OCI-LY7 (cell line): Measurements from ENCODE around the gene ZDHHC17. TPM values are rescaled to one million over a fixed set of nuclear protein-coding genes. Genes with fewer than 3 reads are reported as not detected.

ENCODE experiments used
- BruUV-seq: library from RNA; stranded (reverse); fragments of 400-500 nt; replicated peaks from 2 replicates; lab custom pipeline; 2021; lab: Mats Ljungman, UMichigan
- CTCF ChIA-PET: fragments of 300-600 bp; sonication (Branson Sonifier 250); formaldehyde crosslinking; loops from one replicate; lab custom pipeline; 2022; ENCODE audit warnings: antibody characterized with exemption; ENCODE audit not compliant: unreplicated experiment; lab: Charles Lee
- POLR2A ChIA-PET: fragments of 300-600 bp; sonication (Branson Sonifier 250); formaldehyde crosslinking; loops from one replicate; lab custom pipeline; 2022; ENCODE audit warnings: antibody characterized with exemption; lab: Charles Lee
- DNase-seq: peaks from one replicate; pipeline ENCODE4 v3.0.0-alpha.2; 2015; ENCODE audit warnings: low spot score
- H2AFZ ChIP-seq: fragments of 200-600 bp; sonication (generic), shearing (Covaris generic); 2 replicates; pipeline ENCODE4 v1.6.1; 2014; ENCODE audit warnings: mild to moderate bottlenecking, antibody characterized with exemption, low read length, moderate library complexity
- H3K27ac ChIP-seq: fragments of 200-600 bp; sonication (generic); 2 replicates; pipeline ENCODE4 v1.5.1; 2014; ENCODE audit warnings: mixed run types, low read depth, mild to moderate bottlenecking, moderate library complexity, low read length, inconsistent platforms; ENCODE audit not compliant: poor library complexity, severe bottlenecking
- H3K36me3 ChIP-seq: fragments of 200-600 bp; sonication (generic); 2 replicates; pipeline ENCODE4 v1.6.1; 2014; ENCODE audit warnings: mild to moderate bottlenecking, antibody characterized with exemption, low read length, moderate library complexity, mixed read lengths; ENCODE audit not compliant: insufficient read depth
- H3K4me1 ChIP-seq: fragments of 200-600 bp; sonication (generic); 2 replicates; pipeline ENCODE4 v1.5.1; 2014; ENCODE audit warnings: mild to moderate bottlenecking, low read length; ENCODE audit not compliant: insufficient read depth, poor library complexity, severe bottlenecking
- H3K4me2 ChIP-seq: fragments of 200-600 bp; sonication (generic); 2 replicates; pipeline ENCODE4 v1.6.1; 2014; ENCODE audit warnings: mild to moderate bottlenecking, low read length
- H3K4me3 ChIP-seq: fragments of 200-600 bp; sonication (generic); 2 replicates; pipeline ENCODE4 v1.5.1; 2014; ENCODE audit warnings: mild to moderate bottlenecking, low read depth, low read length; ENCODE audit not compliant: poor library complexity, severe bottlenecking
- H3K79me2 ChIP-seq: fragments of 200-600 bp; sonication (generic); 2 replicates; pipeline ENCODE4 v1.6.1; 2016; ENCODE audit warnings: low read depth, mild to moderate bottlenecking, low read length, moderate library complexity, mixed read lengths; ENCODE audit not compliant: insufficient read depth
- H3K9me2 ChIP-seq: fragments of 200-600 bp; sonication (generic); 2 replicates; pipeline ENCODE4 v1.6.1; 2016; ENCODE audit warnings: mild to moderate bottlenecking, low read length, mixed read lengths; ENCODE audit not compliant: insufficient read depth
- H3K9me3 ChIP-seq: fragments of 200-600 bp; sonication (generic); 2 replicates; pipeline ENCODE4 v1.6.1; 2014; ENCODE audit warnings: mild to moderate bottlenecking, mixed run types, low read length, mixed read lengths
- H4K20me1 ChIP-seq: fragments of 200-600 bp; sonication (generic); 2 replicates; pipeline ENCODE4 v1.6.1; 2014; ENCODE audit warnings: mild to moderate bottlenecking, antibody characterized with exemption, low read length, moderate library complexity, mixed read lengths; ENCODE audit not compliant: insufficient read depth
- CTCF ChIP-seq: fragments of 200-600 bp; sonication (generic); conservative IDR thresholded peaks from 2 replicates; pipeline ENCODE4 v1.5.1; 2014; ENCODE audit warnings: mild to moderate bottlenecking, antibody characterized with exemption, low read length, moderate library complexity, mixed read lengths
- EZH2phosphoT487 ChIP-seq: fragments of 200-600 bp; sonication (generic); IDR thresholded peaks from 2 replicates; pipeline ENCODE4 v1.6.1; 2018; ENCODE audit warnings: low read depth, borderline replicate concordance, mild to moderate bottlenecking, mixed run types, antibody characterized with exemption, low read length, moderate library complexity, mixed read lengths
- intact Hi-C: fragments of 100-400 bp; cut with micrococcal nuclease; formaldehyde crosslinking; loops from one replicate; pipeline ENCODE4 v1.10.0; 2022; ENCODE audit not compliant: unreplicated experiment
- total RNA-seq, 2 experiments: library from RNA; depleted of rRNA in 1 of 2; stranded (reverse); fragments of >200 nt in 1 of 2; shearing (Covaris generic) in 1 of 2; gene quantifications; 2 replicates each; pipeline ENCODE4 v1.2.3, GENCODE V29; 2014 to 2022

Gene ZDHHC17
- total RNA-seq, 2 experiments from 2014 or later: 24.0 to 32.8 TPM

- peaks cover 55% of the 10 kb centered on the region for H3K79me2 ChIP-seq
- POLR2A ChIA-PET: interaction anchor here (1.3 kb wide), 1 partner anchor 11 kb away, joined by 5 read pairs; no protein-coding TSS in a partner anchor
Measured at GRCh38 chr12:76782526-76782925, 18.6 kb downstream of the ZDHHC17 start.

GRCh38 chr12:76784600-76785051 lies 20.7 kb downstream of the ZDHHC17 start:
- no peak overlapping the region for H3K4me2 ChIP-seq
- no peak for DNase-seq
- TF ChIP-seq EZH2phosphoT487 (no peak), CTCF (no peak)
- peaks cover 8% of the 10 kb centered on the region; the same call in 1 of the 2 replicates for H3K36me3 ChIP-seq
- no TSS peak for BruUV-seq
- POLR2A ChIA-PET: no interaction called here
- CTCF ChIA-PET: no interaction called here
- intact Hi-C loops: no loop called here
- H4K20me1 ChIP-seq: no peaks in the 10 kb centered on the region; the same call in 1 of the 2 replicates
- H3K4me3 ChIP-seq: no peak overlapping the region
- peaks cover 40% of the 10 kb centered on the region for H3K79me2 ChIP-seq
- no peak overlapping the region for H3K27ac ChIP-seq
- peaks cover 11% of the 10 kb centered on the region for H3K9me3 ChIP-seq
- no peaks in the 10 kb centered on the region for H3K9me2 ChIP-seq
- no peaks in the 10 kb centered on the region for H3K4me1 ChIP-seq
- no peak overlapping the region for H2AFZ ChIP-seq

More at GRCh38 chr12:76782526-76782925, 18.6 kb downstream of the ZDHHC17 start:
- CTCF ChIA-PET: no interaction called here
- Histone ChIP-seq H3K9me2 (no peaks in the 10 kb centered on the region), H3K4me1 (peaks cover 13% of the 10 kb centered on the region), H3K36me3 (peaks cover 8% of the 10 kb centered on the region; the same call in 1 of the 2 replicates), H3K4me2 (no peak overlapping the region), H4K20me1 (no peaks in the 10 kb centered on the region), H2AFZ (no peak overlapping the region), H3K4me3 (no peak overlapping the region), H3K9me3 (peaks cover 8% of the 10 kb centered on the region), H3K27ac (no peak overlapping the region)
- BruUV-seq: no TSS peak
- intact Hi-C loops: no loop called here
- no peak for DNase-seq
- no peak for TF ChIP-seq CTCF
- TF ChIP-seq EZH2phosphoT487: no peak

- no peak overlapping the region for H3K4me3 ChIP-seq
- TF ChIP-seq CTCF (no peak), EZH2phosphoT487 (no peak)
- peaks cover 8% of the 10 kb centered on the region; the same call in 1 of the 2 replicates for H3K9me3 ChIP-seq
- H3K4me1 ChIP-seq: no peaks in the 10 kb centered on the region
- no peak overlapping the region for H3K4me2 ChIP-seq
- intact Hi-C loops: no loop called here
- BruUV-seq: no TSS peak
- H2AFZ ChIP-seq: no peak overlapping the region
- no peak overlapping the region for H3K27ac ChIP-seq
- CTCF ChIA-PET: no interaction called here
- no peaks in the 10 kb centered on the region for H3K9me2 ChIP-seq
- H3K36me3 ChIP-seq: peaks cover 7% of the 10 kb centered on the region; the same call in 1 of the 2 replicates
- peaks cover 32% of the 10 kb centered on the region; the same call in 1 of the 2 replicates for H3K79me2 ChIP-seq
- H4K20me1 ChIP-seq: no peaks in the 10 kb centered on the region; the same call in 1 of the 2 replicates
- DNase-seq: no peak
- POLR2A ChIA-PET: interaction anchor here (1.0 kb wide), 1 partner anchor 85 kb away, joined by 5 read pairs; no protein-coding TSS in a partner anchor
Measured at GRCh38 chr12:76785407-76785806, 21.5 kb downstream of the ZDHHC17 start.
